Smooth muscle cell (in vitro differentiated cells): ENCODE measurements around the gene VCAM1. TPM values are rescaled to one million over a fixed set of nuclear protein-coding genes. Genes with fewer than 3 reads are reported as not detected.
"Not testable (repeated sequence)": the region's sequence is repeated elsewhere in the genome, so short reads cannot be mapped to it uniquely, and the experiment has no call there.

Source experiments
- DNase-seq: peaks from one replicate; lab custom pipeline; 2025; ENCODE audit not compliant: unreplicated experiment; lab: John Stamatoyannopoulos, UW
- H2AFZ ChIP-seq: fragments of 200-600 bp; sonication (generic); 2 replicates; pipeline ENCODE4 v1.6.0; 2016; ENCODE audit warnings: antibody characterized with exemption, low read depth, mild to moderate bottlenecking
- H3F3A ChIP-seq: fragments of 200-600 bp; sonication (generic); 2 replicates; pipeline ENCODE4 v1.6.0; 2017; ENCODE audit warnings: antibody characterized with exemption, low read depth
- H3K27ac ChIP-seq: fragments of 200-600 bp; sonication (generic); 2 replicates; pipeline ENCODE4 v1.5.1; 2016; ENCODE audit warnings: low read depth, mild to moderate bottlenecking
- H3K27me3 ChIP-seq: fragments of 200-600 bp; sonication (generic); 2 replicates; pipeline ENCODE4 v1.6.1; 2016; ENCODE audit warnings: low read depth, mild to moderate bottlenecking
- H3K36me3 ChIP-seq: fragments of 200-600 bp; sonication (generic); 2 replicates; pipeline ENCODE4 v1.5.1; 2016; ENCODE audit warnings: low read depth
- H3K4me1 ChIP-seq: fragments of 200-600 bp; sonication (generic); 2 replicates; pipeline ENCODE4 v1.5.1; 2016; ENCODE audit warnings: low read depth
- H3K4me2 ChIP-seq: fragments of 200-600 bp; sonication (generic); 2 replicates; pipeline ENCODE4 v1.6.0; 2016; ENCODE audit warnings: mild to moderate bottlenecking
- H3K4me3 ChIP-seq: fragments of 200-600 bp; sonication (generic); 2 replicates; pipeline ENCODE4 v1.5.1; 2016; ENCODE audit warnings: mild to moderate bottlenecking
- H3K79me2 ChIP-seq: fragments of 200-600 bp; sonication (generic); 2 replicates; pipeline ENCODE4 v1.6.0; 2016; ENCODE audit warnings: low read depth, mild to moderate bottlenecking
- H3K9ac ChIP-seq: fragments of 200-600 bp; sonication (generic); 2 replicates; pipeline ENCODE4 v1.6.0; 2016; ENCODE audit warnings: low read depth
- H3K9me3 ChIP-seq: fragments of 200-600 bp; sonication (generic); replicated peaks from 2 replicates; pipeline ENCODE4 v1.5.1; 2016; ENCODE audit warnings: low read depth
- H4K20me1 ChIP-seq: fragments of 200-600 bp; sonication (generic); 2 replicates; pipeline ENCODE4 v1.6.0; 2016; ENCODE audit warnings: low read depth
- CTCF ChIP-seq: fragments of 200-600 bp; sonication (generic); IDR thresholded peaks from 2 replicates; pipeline ENCODE4 v1.5.1; 2017; ENCODE audit warnings: borderline replicate concordance, mild to moderate bottlenecking, antibody characterized with exemption; ENCODE audit not compliant: insufficient read depth, poor library complexity, severe bottlenecking
- WGBS: methylation state at CpG from one replicate; pipeline ENCODE4 v1.1.7; 2016; ENCODE audit warnings: low lambda C conversion rate; 5-methylcytosine and 5-hydroxymethylcytosine counted together
- polyA plus RNA-seq: library from polyadenylated mRNA; unstranded; fragments of >200 nt; fragmentation: Nextera tagmentation; extraction: Ambion mirVana; gene quantifications from 2 replicates; pipeline ENCODE4 v1.2.1, GENCODE V29; 2016
- total RNA-seq: library from RNA; depleted of rRNA; stranded (reverse); fragments of >200 nt; gene quantifications from 2 replicates; pipeline ENCODE4 v1.2.3, GENCODE V29; 2014

The VCAM1 gene
- total and polyA plus RNA-seq, 2 experiments from 2014 or later, result 63.8 to 105 TPM

- Histone ChIP-seq H3K36me3 (no peaks in the 10 kb centered on the region), H3K79me2 (no peaks in the 10 kb centered on the region), H3F3A (no peaks in the 10 kb centered on the region), H3K4me2 (no peak overlapping the region), H3K4me1 (no peaks in the 10 kb centered on the region), H2AFZ (no peak overlapping the region), H3K9me3 (no peaks in the 10 kb centered on the region), H3K27me3 (no peaks in the 10 kb centered on the region), H3K9ac (no peak overlapping the region), H3K27ac (no peak overlapping the region), H4K20me1 (no peaks in the 10 kb centered on the region), H3K4me3 (no peak overlapping the region)
- no peak for TF ChIP-seq CTCF
- DNase-seq, result no peak
Measured at GRCh38 chr1:100778748-100779147, 59.2 kb downstream of the VCAM1 start.

GRCh38 chr1:100780814-100781213, 61.3 kb downstream of the VCAM1 start:
- H3K36me3 ChIP-seq, result no peaks in the 10 kb centered on the region
- H3K27me3 ChIP-seq, result no peaks in the 10 kb centered on the region
- no peaks in the 10 kb centered on the region for H3K79me2 ChIP-seq
- H2AFZ ChIP-seq, result no peak overlapping the region
- H3K9me3 ChIP-seq, result no peaks in the 10 kb centered on the region
- H3K9ac ChIP-seq, result no peak overlapping the region
- no peaks in the 10 kb centered on the region for H3K4me1 ChIP-seq
- no peak for DNase-seq
- H3K4me2 ChIP-seq, result no peak overlapping the region
- no peak overlapping the region for H3K4me3 ChIP-seq
- H4K20me1 ChIP-seq, result no peaks in the 10 kb centered on the region
- H3F3A ChIP-seq, result no peaks in the 10 kb centered on the region
- no peak overlapping the region for H3K27ac ChIP-seq
- TF ChIP-seq CTCF, result no peak

GRCh38 chr1:100781728-100782127, 62.2 kb downstream of the VCAM1 start:
- not testable (repeated sequence) for H3F3A ChIP-seq, H3K4me2 ChIP-seq, H3K9ac ChIP-seq, H2AFZ ChIP-seq, H3K27me3 ChIP-seq, H3K27ac ChIP-seq, H3K4me3 ChIP-seq, H3K79me2 ChIP-seq, DNase-seq, H3K36me3 ChIP-seq, H3K9me3 ChIP-seq, H4K20me1 ChIP-seq, H3K4me1 ChIP-seq
- WGBS, result 91% methylated on average over 3 of the region's 3 CpGs

- no peak overlapping the region for H3K4me2 ChIP-seq
- DNase-seq, result no peak
- H3K4me1 ChIP-seq, result no peaks in the 10 kb centered on the region
- H3K9me3 ChIP-seq, result no peaks in the 10 kb centered on the region
- H2AFZ ChIP-seq, result no peak overlapping the region
- no peaks in the 10 kb centered on the region for H3F3A ChIP-seq
- H4K20me1 ChIP-seq, result no peaks in the 10 kb centered on the region
- no peak overlapping the region for H3K4me3 ChIP-seq
- H3K36me3 ChIP-seq, result no peaks in the 10 kb centered on the region
- no peak for TF ChIP-seq CTCF
- H3K79me2 ChIP-seq, result no peaks in the 10 kb centered on the region
- H3K9ac ChIP-seq, result no peak overlapping the region
- 82% methylated on average over 1 of the region's 1 CpG for WGBS
- no peak overlapping the region for H3K27ac ChIP-seq
- H3K27me3 ChIP-seq, result no peaks in the 10 kb centered on the region
Measured at GRCh38 chr1:100782473-100783039, 63.0 kb downstream of the VCAM1 start.
